GM12891 (cell line): ENCODE measurements around the gene RNF13.

Experiments
- DNase-seq: peaks from one replicate; pipeline ENCODE4 v3.0.0; 2011; ENCODE audit warnings: low spot score; ENCODE audit not compliant: insufficient read length
- FAIRE-seq: peaks from 2 replicates; lab custom pipeline; 2011; peaks lifted over from hg19 to GRCh38; lab: Jason Lieb, UNC
- PAX5 ChIP-seq: IDR thresholded peaks from 2 replicates; pipeline ENCODE4 v1.6.1; 2011; ENCODE audit warnings: low read length, moderate library complexity, mild to moderate bottlenecking; ENCODE audit not compliant: insufficient read depth, severe bottlenecking
- POLR2A ChIP-seq: IDR thresholded peaks from 2 replicates; pipeline ENCODE4 v1.6.1; 2011; ENCODE audit warnings: low read depth, low read length, control low read depth
- POLR2AphosphoS5 ChIP-seq: IDR thresholded peaks from 2 replicates; pipeline ENCODE4 v1.6.1; 2011; ENCODE audit warnings: low read depth, low read length, control low read depth
- POU2F2 ChIP-seq: IDR thresholded peaks from 2 replicates; pipeline ENCODE4 v1.6.1; 2011; ENCODE audit warnings: low read depth, mild to moderate bottlenecking, control low read depth, low read length, moderate library complexity
- SPI1 ChIP-seq: IDR thresholded peaks from 2 replicates; pipeline ENCODE4 v1.6.1; 2011; ENCODE audit warnings: low read depth, low read length, control low read depth
- TAF1 ChIP-seq: IDR thresholded peaks from 2 replicates; pipeline ENCODE4 v1.6.1; 2011; ENCODE audit warnings: low read depth, low read length, control low read depth

The RNF13 gene

DNA sequence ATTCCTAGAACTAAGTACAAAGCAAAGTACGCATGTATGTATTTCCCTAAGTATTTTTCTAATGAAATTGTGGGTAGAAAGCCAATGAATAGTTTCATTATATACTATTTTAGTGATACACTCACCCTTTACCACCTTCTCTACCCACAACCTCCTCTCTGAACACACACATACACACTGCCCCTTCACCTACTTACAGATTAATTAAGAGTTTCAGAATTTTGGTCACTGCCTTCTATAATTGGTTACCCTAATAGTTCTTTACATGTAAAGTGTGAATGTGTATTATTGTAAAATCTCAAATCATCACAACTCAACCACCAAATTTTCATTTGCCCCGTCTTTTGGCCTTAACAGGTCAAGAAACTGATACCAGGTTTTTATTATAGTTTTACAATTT lies 150.5 kb downstream of the RNF13 start:
- DNase-seq (no peak), FAIRE-seq (no peak)
- TF ChIP-seq PAX5 (no peak), POLR2A (no peak), POU2F2 (no peak), SPI1 (no peak), TAF1 (no peak), POLR2AphosphoS5 (no peak)

DNA sequence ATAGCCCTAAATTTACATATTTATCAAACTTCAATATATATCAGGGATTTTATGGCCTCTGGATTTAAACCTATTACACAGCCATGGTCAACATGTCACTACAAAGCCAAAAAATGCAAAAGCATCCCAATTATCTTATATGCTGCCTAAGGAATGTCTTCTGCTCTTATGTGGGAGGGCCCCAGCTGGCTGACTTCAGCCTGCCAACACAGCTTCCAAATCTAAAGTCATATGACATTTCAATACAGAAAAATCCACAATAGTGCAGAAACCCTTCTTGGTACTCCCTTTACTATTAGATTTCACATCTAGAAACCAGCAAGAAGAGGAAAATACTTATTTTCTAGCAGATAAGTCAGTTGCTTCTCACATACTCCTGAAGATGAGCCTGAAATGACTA lies 151.3 kb downstream of the RNF13 start:
- DNase-seq, result no peak
- no peak for FAIRE-seq
- TF ChIP-seq PAX5 (no peak), TAF1 (no peak), POLR2A (no peak), POLR2AphosphoS5 (no peak), SPI1 (no peak), POU2F2 (no peak)

DNA sequence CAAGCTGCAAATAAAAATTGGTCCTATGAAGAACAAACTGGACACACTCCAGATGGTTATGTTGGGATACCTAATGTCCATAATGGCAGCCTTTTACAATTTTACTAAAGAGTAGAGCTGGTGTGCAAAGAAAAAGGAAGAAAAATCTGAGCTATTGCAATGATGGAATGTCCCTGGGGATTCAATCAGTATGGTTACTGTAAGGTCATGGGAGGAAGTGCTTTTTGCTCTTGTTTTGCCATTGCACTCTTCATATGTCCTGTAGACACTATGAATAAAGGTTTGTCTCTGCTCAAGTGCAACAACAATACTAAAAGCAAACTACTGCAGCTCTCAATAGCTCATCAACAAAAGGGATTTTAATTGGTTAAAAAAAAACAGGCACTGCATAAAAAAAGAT lies 152.3 kb downstream of the RNF13 start:
- TF ChIP-seq POLR2AphosphoS5 (no peak), SPI1 (no peak), POU2F2 (no peak), TAF1 (no peak), POLR2A (no peak)
- FAIRE-seq (no peak), DNase-seq (no peak)

DNA sequence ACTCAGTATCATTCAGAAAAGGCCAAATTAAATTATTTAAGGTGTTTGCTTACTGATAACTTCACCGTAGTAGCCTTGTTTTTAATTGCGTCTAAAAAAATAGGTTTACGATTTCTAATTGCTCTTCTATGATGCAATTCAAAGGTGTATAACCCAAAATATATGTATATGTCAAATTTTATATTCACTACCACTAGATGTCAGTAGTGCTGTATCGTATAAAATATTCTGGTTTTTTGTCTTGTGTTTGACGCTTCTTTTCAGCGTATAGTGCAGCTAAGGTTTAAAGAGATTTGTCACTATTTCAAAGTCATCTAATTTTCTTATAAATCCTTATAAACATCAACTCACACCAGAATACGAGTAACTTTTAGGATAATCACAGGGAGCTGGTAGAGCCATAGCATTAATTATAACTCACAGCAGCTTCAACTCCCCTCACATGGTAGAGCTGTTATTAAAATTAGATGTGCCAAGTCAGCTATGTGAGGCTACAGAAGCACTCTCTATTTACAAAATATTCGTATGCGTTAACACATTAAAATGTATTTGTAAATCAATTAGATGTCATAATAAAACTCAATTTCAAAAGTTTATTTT lies 154.2 kb downstream of the RNF13 start:
- TF ChIP-seq TAF1, result no peak
- no peak for TF ChIP-seq POLR2AphosphoS5
- no peak for TF ChIP-seq SPI1
- TF ChIP-seq POU2F2, result no peak
- no peak for TF ChIP-seq POLR2A
- TF ChIP-seq PAX5, result no peak
- FAIRE-seq, result no peak
- no peak for DNase-seq

DNA sequence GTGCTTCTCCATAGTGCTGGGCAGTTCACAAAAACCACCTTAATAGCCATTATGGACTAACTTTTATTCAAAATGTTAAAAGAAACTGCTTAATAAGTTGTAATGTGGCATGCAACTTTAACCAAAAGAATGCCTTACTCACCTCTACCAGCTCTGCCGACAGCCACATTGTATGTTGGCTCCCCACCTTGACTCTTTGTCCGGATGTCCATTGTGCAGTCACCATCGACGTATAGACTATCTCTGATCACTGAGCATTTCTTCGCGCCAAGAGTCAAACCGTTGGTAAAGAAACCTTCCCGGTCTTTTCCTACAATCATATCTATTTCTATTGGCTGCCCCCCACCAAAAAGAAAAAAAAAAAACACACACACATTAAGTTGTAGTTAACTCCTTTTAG lies 155.2 kb downstream of the RNF13 start:
- FAIRE-seq (no peak), DNase-seq (no peak)
- no peak for TF ChIP-seq POLR2AphosphoS5
- TF ChIP-seq PAX5, result no peak
- no peak for TF ChIP-seq SPI1
- no peak for TF ChIP-seq POU2F2
- TF ChIP-seq POLR2A, result no peak
- TF ChIP-seq TAF1, result no peak

DNA sequence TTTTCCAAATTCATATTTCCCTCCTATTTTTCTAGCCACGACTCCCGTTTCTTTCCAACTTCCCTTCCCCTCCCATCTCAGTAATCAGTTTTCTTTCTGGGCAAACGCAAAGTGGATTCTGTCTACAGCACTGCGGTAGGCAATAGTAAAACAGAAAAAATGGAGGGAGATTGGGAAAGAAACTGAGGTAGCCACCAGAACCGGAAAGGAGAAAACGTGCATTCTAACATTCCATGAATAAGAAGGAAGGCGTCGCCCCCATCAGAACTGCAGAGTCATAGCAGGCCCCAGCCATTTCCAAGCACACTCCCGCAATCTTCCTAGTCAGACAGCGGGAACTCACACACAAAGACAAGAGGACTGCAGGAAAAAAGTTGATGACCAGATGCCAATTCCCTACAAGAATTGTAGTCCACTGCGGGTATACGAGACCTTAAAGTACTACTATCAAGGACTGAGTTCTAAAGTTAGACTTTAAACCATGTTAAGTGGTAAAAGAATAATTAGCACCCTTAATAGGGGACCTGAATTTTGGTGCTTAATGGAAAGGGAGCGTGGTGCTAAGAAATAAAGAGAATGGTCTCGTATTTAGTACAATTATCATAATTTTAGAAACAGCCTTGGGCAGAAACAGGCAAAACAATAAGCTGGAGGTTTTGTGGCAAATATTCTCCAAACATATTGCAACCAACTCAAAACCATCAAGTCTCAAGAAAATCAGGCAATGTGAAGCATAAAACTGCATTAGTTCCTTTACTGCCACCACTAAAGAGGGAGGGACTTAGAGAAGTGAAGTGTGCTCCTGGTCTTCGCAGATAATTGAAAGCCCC lies 156.3 kb downstream of the RNF13 start:
- TF ChIP-seq SPI1 (no peak), POLR2AphosphoS5 (no peak), PAX5 (no peak), POU2F2 (no peak), TAF1 (no peak), POLR2A (no peak)
- no peak for FAIRE-seq
- no peak for DNase-seq

DNA sequence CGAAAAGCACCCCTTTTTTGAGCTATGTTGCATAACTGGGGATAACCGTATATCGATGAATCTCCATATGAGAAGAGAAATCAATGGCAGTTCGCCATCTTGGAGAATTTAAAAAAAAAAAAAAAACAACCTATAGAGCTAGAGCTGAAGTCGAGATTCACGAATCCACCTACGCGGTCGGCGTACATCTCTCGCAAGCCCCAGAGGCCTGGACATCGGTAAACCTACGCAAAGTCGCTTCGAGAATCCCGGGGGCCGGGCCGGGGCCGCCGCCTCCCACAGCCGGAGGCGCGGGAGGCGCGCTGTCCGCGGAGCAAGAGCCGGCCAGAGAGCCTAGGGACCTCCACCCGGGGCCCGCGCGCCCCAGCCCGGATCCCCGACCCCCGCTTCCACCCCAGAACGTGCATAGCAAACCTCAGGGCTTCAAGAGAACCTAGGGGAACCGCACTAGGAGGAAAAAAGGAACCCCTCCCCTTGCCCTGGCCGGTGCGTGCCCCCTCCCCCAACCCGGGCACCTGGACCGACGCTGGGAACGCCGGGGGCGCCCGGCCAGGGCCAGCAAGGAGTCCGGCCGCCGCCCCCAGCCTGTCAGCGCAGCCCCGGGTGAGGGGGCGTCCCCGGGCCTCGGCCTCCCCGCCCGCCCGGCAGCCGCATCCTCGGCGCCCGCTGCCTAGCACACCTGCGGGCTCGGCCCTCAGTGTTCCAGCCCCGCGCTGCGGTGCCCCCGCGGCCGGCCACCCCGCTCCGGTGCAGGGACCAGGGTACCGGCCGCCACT lies 157.1 kb downstream of the RNF13 start:
- DNase-seq (peak; percentile 38), FAIRE-seq (peak; percentile 70)
- 0 out of 2 replicates have a peak, but pooled peaks have one; percentile 2 for TF ChIP-seq SPI1
- no peak for TF ChIP-seq POLR2A

DNA sequence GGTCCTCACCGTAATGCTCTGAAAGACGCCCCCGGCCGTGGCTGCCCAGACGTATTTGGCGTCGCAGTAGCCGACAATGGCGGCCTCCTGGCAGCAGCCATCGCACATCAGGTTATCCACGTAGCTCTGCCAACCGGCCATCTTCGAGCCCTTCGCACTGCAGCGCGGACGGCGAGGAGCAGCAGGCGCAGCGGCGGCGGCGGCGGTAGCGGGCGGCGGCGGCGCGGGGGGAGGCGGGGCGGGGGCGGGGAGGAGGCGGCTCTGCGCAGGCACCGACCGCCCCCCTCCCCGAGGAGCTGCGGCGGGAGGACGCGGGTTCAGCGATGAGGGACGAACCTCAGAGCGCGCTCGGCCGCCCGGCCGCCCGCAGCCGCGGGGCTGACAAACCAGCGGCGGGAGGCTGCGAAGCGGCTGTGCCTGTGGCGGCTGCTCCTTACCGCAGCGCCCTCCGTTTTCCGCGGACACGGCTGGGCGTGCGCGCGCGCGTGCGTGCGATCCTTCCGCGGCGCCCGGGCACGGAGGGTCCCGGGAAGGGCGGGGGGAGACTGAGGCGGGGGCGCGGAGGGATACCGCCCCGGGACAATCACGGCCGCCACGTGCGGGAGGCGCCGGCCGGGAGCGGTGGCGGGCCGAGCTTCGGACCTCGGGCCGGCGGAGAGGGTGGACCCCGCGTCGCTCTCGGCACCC lies 157.8 kb downstream of the RNF13 start, which contains the start of gene PFN2:
PFN2 (minus strand) TSS at position 180 of the 687 bp plus-strand sequence; CDS start at position 141, 39 bp downstream.
- DNase-seq (peak; percentile 35), FAIRE-seq (peak; percentile 73)
- TF ChIP-seq POLR2A (no peak), SPI1 (no peak), POLR2AphosphoS5 (no peak), TAF1 (no peak), POU2F2 (no peak), PAX5 (no peak)
